CD4-positive, alpha-beta T cell treated with Interleukin-6 at 100 ng/mL for 8 hours (primary cell): Measurements from ENCODE around the gene PCDHGA7.
"Not testable (repeated sequence)": the region's sequence is repeated elsewhere in the genome, so short reads cannot be mapped to it uniquely, and the experiment has no call there.

ENCODE experiments used
- DNase-seq: peaks from one replicate; pipeline ENCODE4 v3.0.0-alpha.2; 2020; ENCODE audit warnings: mixed read lengths, low spot score

Gene PCDHGA7

DNA sequence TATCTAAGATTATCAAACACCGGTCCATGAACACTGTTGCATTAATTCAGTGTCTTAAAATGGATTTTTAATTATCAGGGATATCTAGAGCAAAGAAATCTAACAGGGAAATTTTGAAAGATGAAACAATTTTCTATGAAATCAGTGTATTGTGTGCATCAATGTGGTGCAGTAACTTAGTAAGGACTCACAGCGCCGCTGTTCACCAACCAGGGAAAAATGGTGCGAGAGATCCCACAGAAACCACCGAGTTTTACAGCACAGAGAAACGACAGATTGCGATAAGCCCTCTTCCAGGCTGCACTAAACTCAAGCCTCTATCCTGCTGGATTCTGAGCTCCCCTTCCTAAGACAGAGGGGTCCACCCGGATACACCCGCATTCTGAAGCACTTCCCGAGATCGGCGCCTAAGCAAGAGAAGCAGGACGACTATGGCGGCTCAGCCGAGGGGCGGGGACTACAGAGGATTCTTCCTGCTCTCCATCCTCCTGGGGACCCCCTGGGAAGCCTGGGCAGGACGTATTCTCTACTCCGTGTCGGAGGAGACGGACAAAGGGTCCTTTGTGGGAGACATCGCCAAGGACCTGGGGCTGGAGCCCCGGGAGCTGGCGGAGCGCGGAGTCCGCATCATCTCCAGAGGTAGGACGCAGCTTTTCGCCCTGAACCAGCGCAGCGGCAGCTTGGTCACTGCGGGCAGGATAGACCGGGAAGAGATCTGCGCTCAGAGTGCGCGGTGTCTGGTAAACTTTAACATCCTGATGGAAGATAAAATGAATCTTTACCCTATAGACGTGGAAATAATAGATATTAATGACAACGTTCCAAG, at the start of gene PCDHGA7:
Gene PCDHGA7, plus strand, starts transcription at position 274 of the 826 bp plus-strand sequence. Its CDS starts 158 bp downstream, at position 432.
- no peak for DNase-seq

GRCh38 chr5:141338538-141339306, 43.8 kb upstream of the PCDHGA7 start, which contains the start of gene PCDHGA2:
PCDHGA2 (plus strand) TSS chr5:141338760.
- DNase-seq, result no peak

DNA sequence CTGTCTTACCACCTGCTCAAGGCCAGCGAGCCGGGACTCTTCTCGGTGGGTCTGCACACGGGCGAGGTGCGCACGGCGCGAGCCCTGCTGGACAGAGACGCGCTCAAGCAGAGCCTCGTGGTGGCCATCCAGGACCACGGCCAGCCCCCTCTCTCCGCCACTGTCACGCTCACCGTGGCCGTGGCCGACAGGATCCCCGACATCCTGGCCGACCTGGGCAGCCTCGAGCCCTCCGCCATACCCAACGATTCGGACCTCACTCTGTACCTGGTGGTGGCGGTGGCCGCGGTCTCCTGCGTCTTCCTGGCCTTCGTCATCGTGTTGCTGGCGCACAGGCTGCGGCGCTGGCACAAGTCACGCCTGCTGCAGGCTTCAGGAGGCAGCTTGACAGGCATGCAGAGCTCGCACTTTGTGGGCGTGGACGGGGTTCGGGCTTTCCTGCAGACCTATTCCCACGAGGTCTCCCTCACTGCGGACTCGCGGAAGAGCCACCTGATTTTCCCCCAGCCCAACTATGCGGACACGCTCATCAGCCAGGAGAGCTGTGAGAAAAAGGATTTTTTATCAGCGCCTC, 41.7 kb upstream of the PCDHGA7 start:
- DNase-seq, result not testable (repeated sequence)

DNA sequence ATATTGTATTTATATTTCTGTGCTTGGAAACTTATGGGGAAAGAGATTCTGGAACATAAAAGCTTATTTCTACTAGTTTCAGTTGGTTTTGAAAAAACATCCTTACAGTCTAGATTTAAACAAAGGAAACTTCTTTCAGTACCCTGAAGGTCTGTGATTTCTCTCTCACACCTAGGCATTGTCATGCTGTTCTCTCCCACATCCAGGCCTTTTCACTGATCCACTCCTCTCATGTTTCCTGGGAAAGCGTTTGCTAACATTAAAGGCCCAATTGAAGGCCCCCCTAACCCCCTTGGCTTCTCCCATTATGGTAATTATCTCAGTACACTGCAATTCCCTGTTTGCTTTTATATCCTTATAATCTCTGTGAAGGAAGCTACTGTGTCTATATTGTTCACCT, 39.8 kb upstream of the PCDHGA7 start:
- no peak for DNase-seq

DNA sequence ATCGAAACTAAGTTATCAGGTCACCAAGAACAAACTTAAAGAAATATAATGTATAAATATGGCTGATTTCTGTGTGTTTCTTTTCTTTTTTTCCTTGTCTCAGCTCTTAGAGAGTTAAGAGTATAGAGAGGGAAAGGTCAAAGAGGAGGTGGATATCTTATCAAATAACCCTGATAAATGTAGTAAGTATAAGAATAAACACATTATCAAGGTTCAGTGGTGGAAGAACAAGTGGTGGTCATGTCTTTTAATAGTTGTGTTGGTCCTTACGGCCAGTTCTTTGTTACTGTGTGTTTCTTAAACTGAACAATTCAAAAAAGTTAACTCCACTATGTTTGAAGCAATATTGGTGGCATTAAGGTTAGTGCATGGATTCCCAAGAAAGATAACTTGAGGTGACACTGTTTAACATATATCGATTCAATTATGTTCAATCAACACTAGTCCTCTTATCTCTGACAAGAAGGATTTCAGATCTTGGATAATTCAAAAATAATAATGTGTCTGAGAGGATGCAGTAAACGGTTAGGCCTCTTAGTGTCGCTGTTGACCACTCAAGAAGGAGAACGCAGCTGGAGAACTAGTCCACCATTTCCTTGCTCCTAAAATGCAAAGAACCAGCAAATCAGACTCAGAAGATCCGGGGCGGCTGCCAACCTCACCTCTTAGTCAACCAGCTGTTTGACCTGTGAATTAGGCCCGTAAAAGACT, 39.1 kb upstream of the PCDHGA7 start, which contains the start of gene PCDHGA3:
Gene PCDHGA3, plus strand, starts transcription at position 588 of the 711 bp plus-strand sequence. CDS start 205 bp downstream, outside the sequence.
- no peak for DNase-seq

- no peak for DNase-seq
Measured at GRCh38 chr5:141343953-141344463, 38.5 kb upstream of the PCDHGA7 start.

DNA sequence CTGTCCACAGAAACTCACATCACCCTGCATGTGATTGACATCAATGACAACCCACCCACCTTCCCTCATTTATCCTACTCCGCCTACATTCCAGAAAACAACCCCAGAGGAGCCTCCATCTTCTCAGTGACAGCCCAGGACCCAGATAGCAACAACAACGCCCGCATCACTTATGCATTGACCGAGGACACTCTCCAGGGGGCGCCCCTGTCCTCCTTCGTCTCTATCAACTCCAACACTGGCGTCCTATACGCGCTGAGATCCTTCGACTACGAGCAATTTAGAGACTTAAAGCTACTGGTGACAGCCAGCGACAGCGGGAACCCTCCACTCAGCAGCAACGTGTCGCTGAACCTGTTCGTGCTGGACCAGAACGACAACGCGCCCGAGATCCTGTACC, 37.2 kb upstream of the PCDHGA7 start:
- no peak for DNase-seq

DNA sequence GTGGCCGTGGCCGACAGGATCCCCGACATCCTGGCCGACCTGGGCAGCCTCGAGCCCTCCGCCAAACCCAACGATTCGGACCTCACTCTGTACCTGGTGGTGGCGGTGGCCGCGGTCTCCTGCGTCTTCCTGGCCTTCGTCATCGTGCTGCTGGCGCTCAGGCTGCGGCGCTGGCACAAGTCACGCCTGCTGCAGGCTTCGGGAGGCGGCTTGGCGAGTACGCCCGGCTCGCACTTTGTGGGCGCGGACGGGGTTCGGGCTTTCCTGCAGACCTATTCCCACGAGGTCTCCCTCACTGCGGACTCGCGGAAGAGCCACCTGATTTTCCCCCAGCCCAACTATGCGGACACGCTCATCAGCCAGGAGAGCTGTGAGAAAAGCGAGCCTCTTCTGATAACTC, 36.5 kb upstream of the PCDHGA7 start:
- not testable (repeated sequence) for DNase-seq

DNA sequence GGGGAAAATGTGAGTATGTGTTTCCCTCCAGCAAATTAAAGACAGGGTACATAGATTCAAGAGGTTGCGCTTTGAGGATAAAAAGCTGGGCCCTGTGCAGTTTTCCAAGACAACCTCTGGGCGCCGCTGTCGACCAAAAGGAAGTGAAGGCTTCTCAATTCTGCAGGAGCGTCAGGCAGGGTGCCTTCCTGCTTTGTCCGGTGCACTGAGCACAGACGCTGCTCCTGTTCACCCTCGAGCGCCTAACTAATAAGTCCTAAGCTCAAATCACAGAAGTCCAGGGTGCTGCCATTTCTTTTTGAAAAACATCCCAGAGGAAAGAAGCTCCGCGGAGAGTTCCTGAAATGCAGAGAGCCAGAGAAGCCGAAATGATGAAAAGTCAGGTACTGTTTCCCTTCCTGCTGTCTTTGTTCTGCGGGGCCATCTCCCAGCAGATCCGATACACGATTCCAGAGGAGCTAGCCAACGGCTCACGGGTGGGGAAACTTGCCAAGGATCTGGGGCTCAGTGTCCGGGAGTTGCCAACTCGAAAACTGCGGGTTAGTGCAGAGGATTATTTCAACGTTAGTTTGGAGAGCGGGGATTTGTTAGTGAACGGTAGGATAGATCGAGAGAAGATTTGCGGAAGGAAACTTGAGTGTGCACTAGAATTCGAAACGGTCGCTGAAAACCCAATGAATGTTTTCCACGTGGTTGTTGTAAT, 32.5 kb upstream of the PCDHGA7 start, which contains the start of gene PCDHGB1:
Gene PCDHGB1, plus strand, starts transcription at position 183 of the 703 bp plus-strand sequence. Its CDS starts 162 bp downstream, at position 345.
- no peak for DNase-seq

DNA sequence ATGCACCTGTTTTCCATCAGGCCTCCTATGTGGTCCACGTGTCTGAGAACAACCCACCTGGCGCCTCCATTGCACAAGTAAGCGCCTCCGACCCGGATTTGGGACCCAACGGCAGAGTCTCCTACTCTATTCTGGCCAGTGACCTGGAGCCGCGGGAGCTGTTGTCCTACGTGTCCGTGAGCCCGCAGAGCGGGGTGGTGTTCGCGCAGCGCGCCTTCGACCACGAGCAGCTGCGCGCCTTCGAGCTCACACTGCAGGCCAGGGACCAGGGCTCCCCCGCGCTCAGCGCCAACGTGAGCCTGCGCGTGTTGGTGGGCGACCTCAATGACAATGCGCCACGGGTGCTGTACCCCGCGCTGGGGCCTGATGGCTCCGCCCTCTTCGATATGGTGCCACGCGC, 31.0 kb upstream of the PCDHGA7 start:
- DNase-seq, result no peak

DNA sequence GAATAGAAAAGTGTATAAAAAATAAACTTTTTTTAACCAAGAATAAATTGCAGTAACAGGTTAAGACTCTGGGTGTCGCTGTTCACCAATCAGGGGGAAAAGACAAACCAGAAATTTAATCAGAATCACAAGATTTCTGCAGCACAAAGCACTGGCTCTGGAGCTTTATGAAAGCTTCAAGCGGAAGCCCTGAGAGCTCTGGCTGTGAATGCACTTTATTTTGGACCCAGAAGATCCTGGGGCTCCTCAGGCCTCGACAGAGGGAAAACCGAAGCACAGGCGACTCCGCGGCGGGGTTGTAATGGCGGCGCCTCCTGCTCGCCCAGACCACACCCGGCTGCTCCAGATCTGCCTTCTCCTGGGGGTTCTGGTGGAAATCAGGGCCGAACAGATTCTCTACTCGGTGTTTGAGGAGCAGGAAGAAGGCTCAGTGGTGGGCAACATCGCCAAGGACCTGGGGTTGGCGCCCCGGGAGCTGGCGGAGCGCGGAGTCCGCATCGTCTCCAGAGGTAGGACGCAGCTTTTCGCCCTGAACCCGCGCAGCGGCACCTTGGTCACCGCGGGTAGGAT, 27.6 kb upstream of the PCDHGA7 start, which contains the start of gene PCDHGA4:
Gene PCDHGA4, plus strand, starts transcription at position 122 of the 570 bp plus-strand sequence. Its CDS starts 87 bp downstream, at position 209.
- no peak for DNase-seq

GRCh38 chr5:141355641-141356040, 26.9 kb upstream of the PCDHGA7 start:
- no peak for DNase-seq

DNA sequence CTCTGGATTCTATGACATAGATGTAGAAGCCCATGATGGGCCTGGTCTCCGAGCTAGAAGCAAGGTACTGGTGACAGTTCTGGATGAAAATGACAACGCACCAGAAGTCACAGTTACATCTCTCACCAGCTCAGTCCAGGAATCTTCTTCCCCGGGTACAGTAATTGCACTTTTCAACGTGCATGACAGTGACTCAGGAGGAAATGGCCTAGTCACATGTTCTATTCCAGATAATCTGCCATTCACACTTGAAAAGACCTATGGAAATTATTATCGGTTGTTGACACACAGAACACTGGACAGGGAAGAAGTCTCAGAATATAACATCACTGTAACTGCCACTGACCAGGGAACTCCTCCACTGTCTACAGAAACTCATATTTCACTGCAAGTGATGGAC, 26.4 kb upstream of the PCDHGA7 start:
- no peak for DNase-seq

DNA sequence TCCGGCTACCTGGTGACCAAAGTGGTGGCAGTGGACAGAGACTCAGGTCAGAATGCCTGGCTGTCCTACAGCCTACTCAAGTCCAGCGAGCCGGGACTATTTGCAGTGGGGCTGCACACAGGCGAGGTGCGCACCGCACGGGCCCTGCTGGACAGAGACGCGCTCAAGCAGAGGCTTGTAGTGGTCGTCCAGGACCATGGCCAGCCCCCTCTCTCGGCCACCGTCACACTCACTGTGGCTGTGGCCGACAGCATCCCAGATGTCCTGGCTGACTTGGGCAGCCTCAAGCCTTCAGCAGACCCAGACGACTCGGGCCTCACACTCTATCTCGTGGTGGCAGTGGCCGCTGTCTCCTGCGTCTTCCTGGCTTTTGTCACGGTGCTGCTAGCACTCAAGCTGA, 25.6 kb upstream of the PCDHGA7 start:
- DNase-seq, result no peak

DNA sequence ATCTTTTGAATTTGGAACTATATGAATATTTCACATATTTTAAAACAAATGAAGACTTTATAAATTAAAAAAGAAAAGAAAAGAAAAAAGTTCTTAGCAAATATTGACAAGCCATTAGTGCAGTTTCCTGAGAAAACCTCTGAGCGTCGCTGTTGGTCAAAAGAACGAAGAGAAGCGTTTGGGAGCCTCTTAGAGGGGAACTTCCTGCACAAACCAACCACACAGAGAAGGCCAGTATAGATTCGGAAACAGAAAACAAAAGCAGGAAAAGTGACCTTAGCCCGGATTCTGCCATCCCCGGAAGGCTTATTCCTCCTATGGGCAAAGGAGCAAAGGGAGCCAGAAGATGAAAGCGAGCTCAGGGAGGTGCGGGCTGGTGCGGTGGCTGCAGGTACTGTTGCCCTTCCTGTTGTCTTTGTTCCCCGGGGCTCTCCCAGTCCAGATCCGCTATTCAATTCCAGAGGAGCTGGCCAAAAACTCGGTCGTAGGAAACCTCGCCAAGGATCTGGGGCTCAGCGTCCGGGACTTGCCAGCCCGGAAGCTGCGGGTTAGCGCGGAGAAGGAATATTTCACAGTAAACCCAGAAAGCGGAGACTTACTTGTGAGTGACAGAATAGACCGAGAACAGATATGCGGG, 22.6 kb upstream of the PCDHGA7 start, which contains the start of gene PCDHGB2:
Gene PCDHGB2, plus strand, starts transcription at position 205 of the 637 bp plus-strand sequence. Its CDS starts 142 bp downstream, at position 347.
- no peak for DNase-seq

- no peak for DNase-seq
Measured at GRCh38 chr5:141360685-141361084, 21.9 kb upstream of the PCDHGA7 start.

GRCh38 chr5:141362719-141363118, 19.8 kb upstream of the PCDHGA7 start:
- no peak for DNase-seq

- DNase-seq, result no peak
Measured at GRCh38 chr5:141363952-141364660, 18.4 kb upstream of the PCDHGA7 start, which contains the start of gene PCDHGA5. PCDHGA5 (plus strand) TSS chr5:141364162; CDS start chr5:141364331, 169 bp downstream.
